ENCODE data around the gene RPS28.
A peak's percentile ranks its signal among the peaks of the same experiment; 100 is the strongest.
"Not testable (repeated sequence)": the region's sequence is repeated elsewhere in the genome, so short reads cannot be mapped to it uniquely, and the experiment has no call there.

Gene RPS28

GRCh38 chr19:8342684-8343482 lies 21.6 kb downstream of the RPS28 start, which contains the start of gene KANK3:
TSS of gene KANK3 (minus strand) at chr19:8343262. CDS start at chr19:8337828, 5,434 bp downstream.
- TF ChIP-seq CTCF (IDR thresholded peaks at IDR 0.05; ENCODE audit: control extremely low read depth, extremely low read depth, low read depth, missing control alignments) = no peak
- CTCF ChIA-PET = interaction anchor here (1.1 to 6.4 kb wide), 6 partner anchors 11 to 240 kb away, joined by 3 to 63 read pairs (median 3); no protein-coding TSS in a partner anchor
- POLR2A ChIA-PET = no interaction called here
- peak; percentile 99 for DNase-seq (ENCODE audit: extremely low spot score)

GRCh38 chr19:8343483-8343844 lies 22.2 kb downstream of the RPS28 start:
- no peak for DNase-seq (ENCODE audit: extremely low spot score)
- POLR2A ChIA-PET = no interaction called here
- CTCF ChIA-PET = interaction anchor here (1.1 to 6.4 kb wide), 4 partner anchors 11 to 240 kb away, joined by 3 to 63 read pairs (median 4); no protein-coding TSS in a partner anchor
- no peak for TF ChIP-seq CTCF (IDR thresholded peaks at IDR 0.05; ENCODE audit: control extremely low read depth, extremely low read depth, low read depth, missing control alignments)

GRCh38 chr19:8349629-8350372 lies 28.5 kb downstream of the RPS28 start:
- CTCF ChIA-PET; POLR2A ChIA-PET; DNase-seq (ENCODE audit: extremely low spot score): not testable (repeated sequence)

GRCh38 chr19:8352134-8352827 lies 31.0 kb downstream of the RPS28 start:
- no peak for DNase-seq (ENCODE audit: extremely low spot score)
- ChIA-PET CTCF (interaction anchor here (0.6 to 4.8 kb wide), 12 partner anchors 9 to 232 kb away, joined by 3 to 72 read pairs (median 22); partner anchors contain the start of genes ANGPTL4, KANK3, MARCHF2 and MYO1F), POLR2A (interaction anchor here (0.6 kb wide), 2 partner anchors 157 to 229 kb away, joined by 3 to 4 read pairs; no protein-coding TSS in a partner anchor)
- no peak for TF ChIP-seq CTCF (IDR thresholded peaks at IDR 0.05; ENCODE audit: control extremely low read depth, extremely low read depth, low read depth, missing control alignments)

GRCh38 chr19:8352845-8353244 lies 31.5 kb downstream of the RPS28 start:
- POLR2A ChIA-PET = interaction anchor here (0.6 kb wide), 2 partner anchors 157 to 228 kb away, joined by 3 to 4 read pairs; no protein-coding TSS in a partner anchor
- CTCF ChIA-PET = interaction anchor here (0.6 to 4.8 kb wide), 25 partner anchors 10 to 232 kb away, joined by 3 to 72 read pairs (median 9); partner anchors contain the start of genes ANGPTL4, HNRNPM, KANK3 and MARCHF2

GRCh38 chr19:8355631-8356402 lies 34.5 kb downstream of the RPS28 start:
- ChIA-PET CTCF (interaction anchor here (1.0 to 4.8 kb wide), 12 partner anchors 7 to 224 kb away, joined by 3 to 72 read pairs (median 18); partner anchors contain the start of genes ANGPTL4, KANK3, MARCHF2 and MYO1F), POLR2A (no interaction called here)
- no peak for TF ChIP-seq CTCF (IDR thresholded peaks at IDR 0.05; ENCODE audit: control extremely low read depth, extremely low read depth, low read depth, missing control alignments)
- no peak for DNase-seq (ENCODE audit: extremely low spot score)

More at GRCh38 chr19:8352845-8353244, 31.5 kb downstream of the RPS28 start:
- DNase-seq (ENCODE audit: extremely low spot score) = not testable (repeated sequence)

All from GM10248 (cell line).